DND-41 (cell line): ENCODE measurements around the gene KLHL6.
"Not testable (repeated sequence)": the region's sequence is repeated elsewhere in the genome, so short reads cannot be mapped to it uniquely, and the experiment has no call there.

Source experiments
- ATAC-seq: fragments of 200-7000 bp; cut with Tn5 transposase; 3 replicates; pipeline ENCODE4 v1.9.1; 2021; ENCODE audit warnings: low read depth; ENCODE audit not compliant: insufficient read depth
- DNase-seq: peaks from one replicate; pipeline ENCODE4 v3.0.0-alpha.2; 2020
- H2AFZ ChIP-seq: 2 replicates; pipeline ENCODE4 v1.6.0; 2012; ENCODE audit warnings: low read depth, low read length
- H3K27ac ChIP-seq: 2 replicates; pipeline ENCODE4 v1.5.1; 2012; ENCODE audit warnings: low read length, inconsistent platforms
- H3K27me3 ChIP-seq: fragments of 200-600 bp; sonication (generic); 2 replicates; pipeline ENCODE4 v1.6.0; 2012; ENCODE audit warnings: low read length, mild to moderate bottlenecking, inconsistent platforms; ENCODE audit not compliant: insufficient read depth, poor library complexity
- H3K36me3 ChIP-seq: 2 replicates; pipeline ENCODE4 v1.5.1; 2012; ENCODE audit warnings: low read length, inconsistent platforms; ENCODE audit not compliant: insufficient read depth
- H3K4me1 ChIP-seq: 2 replicates; pipeline ENCODE4 v1.5.1; 2012; ENCODE audit warnings: mild to moderate bottlenecking, low read length; ENCODE audit not compliant: insufficient read depth
- H3K4me2 ChIP-seq: 2 replicates; pipeline ENCODE4 v1.6.0; 2012; ENCODE audit warnings: mild to moderate bottlenecking, moderate library complexity, low read length, inconsistent platforms; ENCODE audit not compliant: insufficient read depth
- H3K4me3 ChIP-seq, 2 experiments: fragments of 200-600 bp in 1 of 2; shearing (Covaris generic) in 1 of 2; 2 replicates each; pipeline ENCODE4 v1.5.1; 2012 to 2016; ENCODE audit warnings: inconsistent platforms in 2 of 2, low read length in 2 of 2, mild to moderate bottlenecking in 2 of 2, low read depth in 1 of 2, moderate library complexity in 1 of 2
- H3K79me2 ChIP-seq: 2 replicates; pipeline ENCODE4 v1.6.0; 2012; ENCODE audit warnings: low read length, inconsistent platforms; ENCODE audit not compliant: insufficient read depth
- H3K9ac ChIP-seq: 2 replicates; pipeline ENCODE4 v1.6.0; 2012; ENCODE audit warnings: low read depth, mild to moderate bottlenecking, inconsistent platforms, low read length, moderate library complexity
- H3K9me3 ChIP-seq: 2 replicates; pipeline ENCODE4 v1.5.1; 2012; ENCODE audit warnings: low read length, moderate library complexity, mild to moderate bottlenecking, inconsistent platforms; ENCODE audit not compliant: insufficient read depth, severe bottlenecking
- H4K20me1 ChIP-seq: 2 replicates; pipeline ENCODE4 v1.6.0; 2012; ENCODE audit warnings: low read length; ENCODE audit not compliant: insufficient read depth
- EZH2 ChIP-seq: IDR thresholded peaks from 3 replicates; pipeline ENCODE4 v1.6.1; 2012; ENCODE audit warnings: borderline replicate concordance, low read depth, mild to moderate bottlenecking, moderate library complexity, low read length, inconsistent platforms; ENCODE audit not compliant: severe bottlenecking
- TF ChIP-seq, protein P1 (sequence below): IDR thresholded peaks from 2 replicates; pipeline ENCODE4 v1.5.1; 2012; ENCODE audit warnings: borderline replicate concordance, low read length, moderate library complexity, mild to moderate bottlenecking; ENCODE audit not compliant: poor library complexity, severe bottlenecking; ENCODE audit errors: extremely low read depth

The KLHL6 gene

DNA sequence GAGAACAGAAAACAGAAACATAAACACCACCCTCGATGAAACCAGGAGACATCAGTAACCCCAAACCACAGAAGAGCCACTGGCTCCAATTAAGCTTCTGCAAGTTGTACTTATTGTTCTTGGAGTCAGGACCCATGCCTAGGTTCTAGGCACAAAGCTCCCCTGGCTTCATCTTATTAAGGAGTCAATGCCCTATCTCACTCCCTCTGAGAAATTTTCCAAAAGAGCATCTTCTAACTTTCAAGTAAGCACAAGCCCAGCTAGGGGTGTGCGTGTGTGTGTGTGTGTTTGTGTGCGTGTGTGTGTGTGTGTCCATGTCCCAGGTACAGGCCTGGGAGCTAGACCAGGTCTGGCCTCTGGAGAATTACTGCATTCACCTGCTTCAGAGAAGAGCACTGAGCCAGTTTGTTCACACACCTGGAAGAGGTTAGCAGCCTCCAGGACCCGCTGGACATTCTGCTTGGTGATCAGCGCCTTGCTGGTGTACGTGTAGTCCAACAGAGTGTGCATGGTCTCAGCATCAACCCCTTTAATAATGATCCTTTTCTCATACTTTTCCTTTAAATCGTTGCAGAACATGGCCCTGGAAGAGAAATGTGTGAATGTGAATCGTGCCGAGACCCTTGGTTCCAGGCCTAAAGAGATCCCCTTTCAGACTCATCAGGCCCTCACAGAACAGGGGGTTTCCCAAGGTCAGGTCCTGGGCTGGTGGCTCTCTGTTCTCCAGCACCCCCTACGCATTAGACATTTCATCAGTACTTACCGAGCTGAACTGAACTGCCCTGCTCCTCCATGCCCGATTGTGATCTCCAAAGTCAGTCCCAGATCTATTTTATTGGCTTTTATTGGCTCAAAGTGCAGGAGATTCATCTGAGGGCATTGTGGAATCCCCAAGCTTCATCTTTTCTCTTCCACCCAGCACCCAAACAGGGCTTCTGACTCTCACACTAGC lies 27.8 kb downstream of the KLHL6 start:
- no peak overlapping the region for H3K9ac ChIP-seq
- peaks cover 5% of the 10 kb centered on the region; the same call in 1 of the 2 replicates for H3K79me2 ChIP-seq
- no peaks in the 10 kb centered on the region for H3K9me3 ChIP-seq
- H3K4me2 ChIP-seq: no peak overlapping the region
- TF ChIP-seq, protein P1, sequence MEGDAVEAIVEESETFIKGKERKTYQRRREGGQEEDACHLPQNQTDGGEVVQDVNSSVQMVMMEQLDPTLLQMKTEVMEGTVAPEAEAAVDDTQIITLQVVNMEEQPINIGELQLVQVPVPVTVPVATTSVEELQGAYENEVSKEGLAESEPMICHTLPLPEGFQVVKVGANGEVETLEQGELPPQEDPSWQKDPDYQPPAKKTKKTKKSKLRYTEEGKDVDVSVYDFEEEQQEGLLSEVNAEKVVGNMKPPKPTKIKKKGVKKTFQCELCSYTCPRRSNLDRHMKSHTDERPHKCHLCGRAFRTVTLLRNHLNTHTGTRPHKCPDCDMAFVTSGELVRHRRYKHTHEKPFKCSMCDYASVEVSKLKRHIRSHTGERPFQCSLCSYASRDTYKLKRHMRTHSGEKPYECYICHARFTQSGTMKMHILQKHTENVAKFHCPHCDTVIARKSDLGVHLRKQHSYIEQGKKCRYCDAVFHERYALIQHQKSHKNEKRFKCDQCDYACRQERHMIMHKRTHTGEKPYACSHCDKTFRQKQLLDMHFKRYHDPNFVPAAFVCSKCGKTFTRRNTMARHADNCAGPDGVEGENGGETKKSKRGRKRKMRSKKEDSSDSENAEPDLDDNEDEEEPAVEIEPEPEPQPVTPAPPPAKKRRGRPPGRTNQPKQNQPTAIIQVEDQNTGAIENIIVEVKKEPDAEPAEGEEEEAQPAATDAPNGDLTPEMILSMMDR: no peak
- TF ChIP-seq EZH2: no peak
- H3K4me3 ChIP-seq: no peak overlapping the region
- H3K36me3 ChIP-seq: peaks cover 45% of the 10 kb centered on the region
- H4K20me1 ChIP-seq: peaks cover 5% of the 10 kb centered on the region; the same call in 1 of the 2 replicates
- DNase-seq (no peak), ATAC-seq (peak; percentile 44; the same call in 2 of the 3 replicates)
- H3K27ac ChIP-seq: no peak overlapping the region
- H3K4me1 ChIP-seq: no peaks in the 10 kb centered on the region
- H2AFZ ChIP-seq: no peak overlapping the region
- no peaks in the 10 kb centered on the region for H3K27me3 ChIP-seq

DNA sequence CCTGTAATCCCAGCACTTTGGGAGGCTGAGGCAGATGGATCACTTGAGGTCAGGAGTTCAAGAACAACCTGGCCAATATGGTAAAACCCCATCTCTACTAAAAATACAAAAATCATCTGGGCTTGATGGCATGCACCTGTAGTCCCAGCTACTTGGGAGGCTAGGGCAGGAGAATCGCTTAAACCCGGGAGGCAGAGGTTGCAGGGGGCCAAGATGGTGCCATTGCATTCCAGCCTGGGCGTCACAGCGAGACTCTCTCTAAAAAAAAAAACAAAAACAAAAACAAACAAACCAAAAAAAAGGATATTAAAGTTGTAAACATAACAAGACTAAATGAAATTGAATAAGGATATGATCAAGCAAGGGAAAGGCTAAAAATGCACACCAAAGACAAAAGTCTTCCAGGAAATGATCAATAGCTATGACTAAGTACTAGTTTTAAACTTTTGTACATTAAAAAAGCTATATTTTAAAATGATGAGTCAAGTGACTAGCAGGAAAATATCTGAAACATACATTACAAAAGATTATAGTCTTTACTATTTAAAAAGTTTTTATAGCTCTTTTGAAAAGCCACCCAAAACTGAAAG lies 28.6 kb downstream of the KLHL6 start:
- ATAC-seq (no peak), DNase-seq (no peak)
- no peaks in the 10 kb centered on the region for H3K9me3 ChIP-seq
- TF ChIP-seq EZH2: no peak
- TF ChIP-seq, protein P1: no peak
- H3K79me2 ChIP-seq: peaks cover 5% of the 10 kb centered on the region; the same call in 1 of the 2 replicates
- H2AFZ ChIP-seq: no peak overlapping the region
- no peak overlapping the region for H3K9ac ChIP-seq
- peaks cover 49% of the 10 kb centered on the region for H3K36me3 ChIP-seq
- H3K27me3 ChIP-seq: no peaks in the 10 kb centered on the region
- no peak overlapping the region for H3K4me3 ChIP-seq
- no peak overlapping the region for H3K4me2 ChIP-seq
- no peaks in the 10 kb centered on the region for H3K4me1 ChIP-seq
- H4K20me1 ChIP-seq: peaks cover under 1% of the 10 kb centered on the region; the same call in 1 of the 2 replicates
- no peak overlapping the region for H3K27ac ChIP-seq

DNA sequence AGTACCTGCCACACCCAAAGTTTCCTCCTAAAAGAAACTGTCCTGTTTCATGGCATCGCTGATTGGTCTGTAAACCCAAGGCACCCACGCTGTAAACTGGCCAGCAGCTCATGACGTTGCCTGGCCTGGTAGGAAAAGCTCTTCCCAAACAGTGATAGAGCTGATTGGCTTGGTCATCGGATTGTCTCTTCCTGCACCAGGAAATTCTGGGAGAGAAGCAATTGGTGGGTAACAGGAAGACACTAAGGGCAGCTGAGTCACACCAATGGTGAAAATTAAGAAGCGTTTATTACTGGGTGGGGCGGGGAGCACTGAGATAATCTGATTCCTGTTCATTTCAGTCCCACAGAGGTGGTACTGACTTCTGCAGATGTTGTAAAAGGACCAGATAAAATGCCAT lies 31.0 kb downstream of the KLHL6 start:
- no peaks in the 10 kb centered on the region for H3K9me3 ChIP-seq
- no peak overlapping the region for H3K4me3 ChIP-seq
- ATAC-seq (no peak), DNase-seq (no peak)
- no peak overlapping the region for H2AFZ ChIP-seq
- H4K20me1 ChIP-seq: no peaks in the 10 kb centered on the region
- H3K27me3 ChIP-seq: no peaks in the 10 kb centered on the region
- H3K79me2 ChIP-seq: peaks cover 5% of the 10 kb centered on the region; the same call in 1 of the 2 replicates
- no peaks in the 10 kb centered on the region for H3K4me1 ChIP-seq
- H3K9ac ChIP-seq: no peak overlapping the region
- H3K4me2 ChIP-seq: no peak overlapping the region
- no peak overlapping the region for H3K27ac ChIP-seq
- TF ChIP-seq, protein P1: no peak
- TF ChIP-seq EZH2: no peak
- peaks cover 53% of the 10 kb centered on the region for H3K36me3 ChIP-seq

DNA sequence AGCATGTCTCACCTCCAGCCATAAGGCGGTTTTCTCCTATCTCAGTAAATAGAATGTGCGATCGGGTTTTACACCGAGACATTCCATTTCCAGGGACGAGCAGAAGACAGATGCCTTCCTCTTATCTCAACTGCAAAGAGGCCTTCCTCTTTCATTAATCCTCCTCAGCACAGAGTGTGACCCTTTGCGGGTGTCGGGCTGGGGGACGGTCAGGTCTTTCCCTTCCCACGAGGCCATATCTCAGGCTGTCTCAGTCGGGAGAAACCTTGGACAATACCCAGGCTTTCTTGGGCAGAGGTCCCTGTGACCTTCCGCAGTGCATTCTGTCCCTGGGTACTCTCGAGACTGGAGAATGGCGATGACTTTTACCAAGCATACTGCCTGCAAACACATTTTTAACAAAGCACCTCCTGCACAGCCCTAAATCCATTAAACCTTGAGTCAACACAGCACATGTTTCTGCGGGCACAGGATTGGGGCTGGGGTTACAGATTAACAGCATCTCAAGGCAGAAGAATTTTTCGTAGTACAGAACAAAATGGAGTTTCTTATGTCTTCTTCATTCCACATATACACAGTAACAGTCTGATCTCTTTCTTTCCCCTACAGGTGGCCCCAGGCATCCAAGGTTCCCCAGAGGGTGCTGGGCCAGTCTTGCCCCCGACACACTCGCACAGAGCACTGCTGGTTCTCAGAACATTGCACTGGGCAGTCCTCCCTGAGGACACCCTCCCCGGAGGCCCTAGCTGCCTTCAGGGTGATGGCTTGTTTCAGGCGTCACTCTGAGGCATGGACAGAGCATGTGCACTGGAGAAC lies 34.6 kb downstream of the KLHL6 start:
- H3K9ac ChIP-seq, DNase-seq, H2AFZ ChIP-seq, ATAC-seq, H3K79me2 ChIP-seq, H3K27ac ChIP-seq, H4K20me1 ChIP-seq, H3K4me2 ChIP-seq, H3K27me3 ChIP-seq, H3K9me3 ChIP-seq, H3K4me3 ChIP-seq: not testable (repeated sequence)
- H3K36me3 ChIP-seq: peaks cover 36% of the 10 kb centered on the region
- H3K4me1 ChIP-seq: peaks cover 17% of the 10 kb centered on the region

DNA sequence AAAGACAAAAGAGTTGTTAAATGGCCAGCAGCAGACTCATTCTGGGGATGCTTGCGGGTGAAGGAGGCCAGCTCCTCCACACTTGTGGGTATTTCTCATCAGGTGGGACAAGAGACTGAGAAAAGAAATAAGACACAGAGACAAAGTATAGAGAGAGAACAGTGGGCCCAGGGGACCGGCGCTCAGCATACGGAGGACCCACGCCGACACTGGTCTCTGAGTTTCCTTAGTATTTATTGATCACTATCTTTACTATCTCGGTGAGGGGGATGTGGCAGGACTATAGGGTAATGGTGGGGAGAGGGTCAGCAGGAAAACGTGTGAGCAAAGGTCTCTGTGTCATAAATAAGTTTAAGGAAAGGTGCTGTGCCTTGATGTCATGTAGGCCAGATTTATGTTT lies 35.2 kb downstream of the KLHL6 start:
- not testable (repeated sequence) for H3K27ac ChIP-seq, H3K4me2 ChIP-seq, H3K9me3 ChIP-seq, H3K27me3 ChIP-seq, ATAC-seq, H3K4me3 ChIP-seq, DNase-seq, H3K79me2 ChIP-seq, H2AFZ ChIP-seq, H3K9ac ChIP-seq
- Histone ChIP-seq H3K36me3 (peaks cover 31% of the 10 kb centered on the region), H3K4me1 (peaks cover 22% of the 10 kb centered on the region), H4K20me1 (peaks cover 10% of the 10 kb centered on the region)
